Muscle layer of duodenum (tissue), 2 donors: Measurements from ENCODE around the gene MEIG1.
"Not testable (repeated sequence)": the region's sequence is repeated elsewhere in the genome, so short reads cannot be mapped to it uniquely, and the experiment has no call there.

Experiments
- H3K27ac ChIP-seq: one replicate; pipeline ENCODE4 v1.7.0; 2013; ENCODE audit warnings: mild to moderate bottlenecking, low read length
- H3K27me3 ChIP-seq: one replicate; pipeline ENCODE4 v1.7.0; 2013; ENCODE audit warnings: low read depth, mild to moderate bottlenecking, control low read depth, low read length
- H3K36me3 ChIP-seq, 2 donors: one replicate each; pipeline ENCODE4 v1.7.0; 2013; ENCODE audit warnings: low read length in 2 of 2, control low read depth in 1 of 2, mild to moderate bottlenecking in 1 of 2; ENCODE audit not compliant: insufficient read depth in 2 of 2, control insufficient read depth in 1 of 2
- H3K4me1 ChIP-seq, 2 donors: one replicate each; pipeline ENCODE4 v1.7.0; 2013; ENCODE audit warnings: low read length in 2 of 2, mild to moderate bottlenecking in 2 of 2, control low read depth in 1 of 2, moderate library complexity in 1 of 2; ENCODE audit not compliant: insufficient read depth in 2 of 2, control insufficient read depth in 1 of 2
- H3K4me3 ChIP-seq, 2 donors: one replicate each; pipeline ENCODE4 v1.7.0; 2013; ENCODE audit warnings: low read length in 2 of 2, low read depth in 1 of 2, mild to moderate bottlenecking in 1 of 2
- H3K9me3 ChIP-seq, 2 donors: one replicate each; pipeline ENCODE4 v1.7.0; 2013; ENCODE audit warnings: low read length in 2 of 2, control low read depth in 1 of 2, mild to moderate bottlenecking in 1 of 2; ENCODE audit not compliant: control insufficient read depth in 1 of 2
- donor health status: healthy.

MEIG1 gene

DNA sequence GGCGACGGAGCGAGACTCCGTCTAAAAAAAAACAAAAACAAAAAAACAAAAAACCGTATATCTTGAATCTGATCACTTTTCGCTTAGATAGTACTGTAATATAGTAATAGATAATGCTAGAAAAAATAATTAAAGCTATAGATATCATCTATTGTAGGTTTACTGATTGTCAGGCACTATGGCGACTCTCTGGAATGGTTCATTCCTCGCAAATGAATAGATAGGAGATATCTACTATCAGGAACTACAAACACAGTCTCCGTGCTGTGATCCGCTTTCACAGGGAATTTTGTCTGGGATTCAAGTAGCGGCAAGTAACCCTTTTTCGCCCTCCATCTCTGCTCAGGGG is 342 bp upstream of the MEIG1 start:
- H3K36me3 ChIP-seq, result no peaks in the 10 kb centered on the region
- no peaks in the 10 kb centered on the region for H3K9me3 ChIP-seq
- peak overlapping the region; percentile 77 to 91 for H3K4me3 ChIP-seq
- H3K4me1 ChIP-seq, result peaks cover 3 to 8% of the 10 kb centered on the region in 2 donors
- no peaks in the 10 kb centered on the region for H3K27me3 ChIP-seq
- H3K27ac ChIP-seq, result peak overlapping the region; percentile 97

- H3K27me3 ChIP-seq, result no peaks in the 10 kb centered on the region
- no peaks in the 10 kb centered on the region for H3K9me3 ChIP-seq
- H3K4me1 ChIP-seq, result no peaks in the 10 kb centered on the region
- H3K36me3 ChIP-seq, result no peaks in the 10 kb centered on the region
- no peak overlapping the region for H3K27ac ChIP-seq
- H3K4me3 ChIP-seq, result no peak overlapping the region
Measured at GRCh38 chr10:14967897-14968296, 8.7 kb downstream of the MEIG1 start.

- no peak overlapping the region for H3K27ac ChIP-seq
- no peaks in the 10 kb centered on the region for H3K27me3 ChIP-seq
- H3K36me3 ChIP-seq, result no peaks in the 10 kb centered on the region
Measured at GRCh38 chr10:14971867-14972448, 12.8 kb downstream of the MEIG1 start.

DNA sequence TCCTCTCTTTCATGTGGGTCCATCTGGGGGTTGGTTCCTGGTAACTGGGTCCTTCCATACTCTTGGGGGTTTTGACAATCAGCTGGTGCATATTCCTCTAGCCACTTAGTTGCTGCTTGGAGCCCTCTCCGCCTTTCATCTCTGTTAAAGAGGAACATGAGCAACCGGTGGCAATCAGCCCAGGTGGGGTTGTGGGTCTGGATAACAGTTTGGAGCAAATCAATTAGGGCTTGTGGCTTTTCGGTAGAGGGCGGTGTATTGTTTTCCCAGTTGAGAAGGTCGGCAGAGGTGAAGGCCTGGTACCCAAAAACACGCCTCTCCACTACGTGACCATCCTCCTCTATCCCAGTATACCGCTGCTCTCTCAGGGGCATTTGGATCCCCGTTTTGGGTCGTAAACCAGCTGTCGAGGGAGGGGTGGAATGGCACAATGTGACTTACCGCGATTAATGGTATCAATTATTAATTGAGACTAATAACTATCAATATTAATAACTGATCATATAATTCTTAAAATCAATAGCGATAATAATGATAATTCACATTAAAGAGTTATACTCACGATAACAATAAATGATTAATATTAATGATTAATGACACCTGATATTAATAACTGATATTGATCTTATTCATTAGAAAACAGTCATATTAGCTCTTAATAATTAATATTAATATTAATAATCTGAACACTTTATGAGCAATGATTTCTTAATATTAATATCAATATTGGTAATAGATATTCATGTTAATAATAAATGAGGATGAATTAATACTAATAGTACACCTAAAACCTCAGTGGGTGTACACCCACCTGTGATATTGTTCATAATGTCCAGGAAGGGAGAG is 15.2 kb downstream of the MEIG1 start:
- H3K27ac ChIP-seq, H3K4me3 ChIP-seq, H3K36me3 ChIP-seq: not testable (repeated sequence)

More at GRCh38 chr10:14971867-14972448, 12.8 kb downstream of the MEIG1 start:
- Histone ChIP-seq H3K4me3 (no peak overlapping the region), H3K9me3 (no peaks in the 10 kb centered on the region), H3K4me1 (no peaks in the 10 kb centered on the region)

DNA sequence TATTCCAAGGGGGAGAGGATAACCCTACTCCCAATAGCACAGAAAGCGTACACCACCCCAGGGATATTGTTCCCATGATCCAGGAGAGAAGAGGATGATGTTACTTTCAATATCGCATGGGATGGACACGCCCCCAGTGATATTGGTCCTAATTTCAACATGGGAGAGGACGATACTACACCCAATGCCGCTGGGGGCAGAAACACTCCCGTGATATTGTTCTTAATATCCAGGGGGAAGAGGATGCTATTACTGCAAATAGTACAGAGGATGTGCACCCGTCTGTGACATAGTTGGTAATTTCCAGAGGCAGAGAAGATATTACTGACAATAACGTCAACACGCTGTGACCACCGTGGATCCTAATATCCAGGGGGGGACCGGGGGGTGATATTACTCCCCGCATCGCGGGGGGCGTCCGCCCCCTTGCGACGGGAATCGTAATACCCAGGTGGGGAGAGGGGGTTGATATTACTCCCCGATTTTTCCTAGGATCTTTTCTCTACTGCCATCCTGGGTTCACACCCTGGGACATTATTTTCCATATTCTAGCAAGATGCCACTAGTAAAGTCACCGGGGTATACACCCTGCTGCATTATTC is 16.6 kb downstream of the MEIG1 start:
- Histone ChIP-seq H3K27me3 (no peaks in the 10 kb centered on the region), H3K4me1 (no peaks in the 10 kb centered on the region), H3K27ac (no peak overlapping the region), H3K4me3 (no peak overlapping the region), H3K9me3 (no peaks in the 10 kb centered on the region), H3K36me3 (no peaks in the 10 kb centered on the region)

More for the DNA sequence above, 15.2 kb downstream of the MEIG1 start:
- not testable (repeated sequence) for H3K9me3 ChIP-seq, H3K27me3 ChIP-seq, H3K4me1 ChIP-seq

DNA sequence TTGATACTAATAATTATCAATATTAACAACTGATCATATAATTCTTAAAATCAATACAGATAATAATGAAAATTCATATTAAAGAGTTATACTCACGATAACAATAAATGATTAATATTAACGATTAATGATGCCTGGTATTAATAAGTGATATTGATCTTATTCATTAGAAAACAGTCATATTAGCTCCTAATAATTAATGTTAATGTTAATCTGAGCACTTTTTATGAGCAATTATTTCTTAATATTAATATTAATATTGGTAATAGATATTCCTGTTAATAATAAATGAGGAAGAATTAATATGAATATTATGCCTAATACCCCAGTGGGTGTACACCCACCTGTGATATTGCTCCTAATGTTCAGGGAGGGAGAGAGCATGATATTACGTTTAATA is 23.6 kb downstream of the MEIG1 start:
- Histone ChIP-seq H3K4me3 (no peak overlapping the region), H3K27ac (no peak overlapping the region), H3K9me3 (no peaks in the 10 kb centered on the region), H3K4me1 (no peaks in the 10 kb centered on the region), H3K36me3 (no peaks in the 10 kb centered on the region), H3K27me3 (no peaks in the 10 kb centered on the region)

DNA sequence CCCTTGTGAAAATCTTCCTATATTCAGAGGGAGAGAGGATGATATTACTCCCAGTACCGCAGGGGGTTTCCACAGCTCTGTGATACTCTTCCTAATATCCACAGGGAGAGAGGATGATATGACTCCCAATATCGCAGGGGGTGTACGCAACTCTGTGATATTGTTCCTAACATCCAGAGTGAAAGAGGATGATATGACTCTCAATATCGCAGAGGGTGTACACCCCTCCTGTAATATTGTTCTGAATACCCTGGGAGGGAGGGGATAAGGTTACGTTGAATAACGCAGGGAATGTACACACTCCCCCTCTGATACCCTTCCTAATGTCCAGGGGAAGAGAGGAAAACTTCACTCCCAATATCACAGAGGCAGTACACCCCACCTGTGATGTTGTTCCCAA is 30.4 kb downstream of the MEIG1 start:
- not testable (repeated sequence) for H3K36me3 ChIP-seq, H3K4me1 ChIP-seq, H3K9me3 ChIP-seq

DNA sequence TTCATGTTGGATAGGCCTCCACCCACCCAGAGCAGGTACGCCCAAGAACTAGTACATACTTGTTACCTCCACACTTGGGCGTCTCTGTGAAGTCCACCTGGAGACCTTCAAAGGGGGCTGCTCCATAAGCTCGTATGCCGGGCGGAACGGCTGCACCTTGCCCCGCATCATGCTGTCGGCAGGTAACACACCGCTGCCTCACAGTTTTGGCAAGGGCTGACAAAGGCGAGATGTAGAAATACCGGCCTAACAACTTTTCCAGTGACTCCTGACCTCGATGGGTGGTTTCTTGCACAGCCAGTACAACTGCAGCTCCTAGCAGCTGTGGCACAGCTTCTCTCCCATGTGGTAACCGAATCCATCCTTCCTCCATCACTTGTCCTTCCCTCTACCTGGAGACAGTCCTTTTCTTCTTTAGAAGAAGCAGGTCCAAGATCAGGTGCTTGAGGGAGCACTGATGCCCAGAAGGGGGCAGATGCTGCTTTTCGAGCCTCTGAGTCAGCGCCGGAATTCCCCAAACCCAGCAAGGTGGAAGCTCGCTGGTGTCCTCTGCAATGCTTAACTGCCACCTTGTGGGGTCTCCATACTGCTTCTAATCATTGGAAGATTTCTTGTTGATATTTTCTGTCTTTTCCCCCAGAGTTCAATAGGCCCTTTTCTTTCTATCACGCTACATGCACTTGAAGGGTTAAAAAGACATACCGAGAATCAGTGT is 32.0 kb downstream of the MEIG1 start:
- H3K9me3 ChIP-seq, H3K4me3 ChIP-seq, H3K4me1 ChIP-seq, H3K36me3 ChIP-seq, H3K27me3 ChIP-seq, H3K27ac ChIP-seq: not testable (repeated sequence)

More for the DNA sequence above, 30.4 kb downstream of the MEIG1 start:
- not testable (repeated sequence) for H3K4me3 ChIP-seq, H3K27ac ChIP-seq, H3K27me3 ChIP-seq

- H3K36me3 ChIP-seq, H3K4me1 ChIP-seq, H3K9me3 ChIP-seq, H3K27ac ChIP-seq, H3K27me3 ChIP-seq, H3K4me3 ChIP-seq: not testable (repeated sequence)
Measured at GRCh38 chr10:14992336-14992735, 33.1 kb downstream of the MEIG1 start.

- H3K27me3 ChIP-seq, result not testable (repeated sequence)
Measured at GRCh38 chr10:14993500-14994455, 34.6 kb downstream of the MEIG1 start.

More at GRCh38 chr10:14993500-14994455, 34.6 kb downstream of the MEIG1 start:
- H3K27ac ChIP-seq, H3K4me1 ChIP-seq, H3K9me3 ChIP-seq, H3K4me3 ChIP-seq, H3K36me3 ChIP-seq: not testable (repeated sequence)
